Retinal pigment epithelial cell (primary cell): ENCODE measurements around the gene CCDC149.

Source experiments
- DNase-seq: peaks from one replicate; pipeline ENCODE4 v3.0.0-alpha.2; 2010; ENCODE audit warnings: low read depth
- H3K4me3 ChIP-seq: 2 replicates; pipeline ENCODE4 v1.5.1; 2011; ENCODE audit warnings: mild to moderate bottlenecking, low read length, control low read depth, moderate library complexity
- CTCF ChIP-seq: conservative IDR thresholded peaks from 2 replicates; pipeline ENCODE4 v1.5.1; 2011; ENCODE audit warnings: low read depth, low read length, control low read depth, inconsistent platforms

CCDC149 gene

GRCh38 chr4:24800325-24800895 is 112.4 kb downstream of the CCDC149 start:
- no peak for TF ChIP-seq CTCF
- peak overlapping the region; percentile 10 for H3K4me3 ChIP-seq
- DNase-seq, result no peak

DNA sequence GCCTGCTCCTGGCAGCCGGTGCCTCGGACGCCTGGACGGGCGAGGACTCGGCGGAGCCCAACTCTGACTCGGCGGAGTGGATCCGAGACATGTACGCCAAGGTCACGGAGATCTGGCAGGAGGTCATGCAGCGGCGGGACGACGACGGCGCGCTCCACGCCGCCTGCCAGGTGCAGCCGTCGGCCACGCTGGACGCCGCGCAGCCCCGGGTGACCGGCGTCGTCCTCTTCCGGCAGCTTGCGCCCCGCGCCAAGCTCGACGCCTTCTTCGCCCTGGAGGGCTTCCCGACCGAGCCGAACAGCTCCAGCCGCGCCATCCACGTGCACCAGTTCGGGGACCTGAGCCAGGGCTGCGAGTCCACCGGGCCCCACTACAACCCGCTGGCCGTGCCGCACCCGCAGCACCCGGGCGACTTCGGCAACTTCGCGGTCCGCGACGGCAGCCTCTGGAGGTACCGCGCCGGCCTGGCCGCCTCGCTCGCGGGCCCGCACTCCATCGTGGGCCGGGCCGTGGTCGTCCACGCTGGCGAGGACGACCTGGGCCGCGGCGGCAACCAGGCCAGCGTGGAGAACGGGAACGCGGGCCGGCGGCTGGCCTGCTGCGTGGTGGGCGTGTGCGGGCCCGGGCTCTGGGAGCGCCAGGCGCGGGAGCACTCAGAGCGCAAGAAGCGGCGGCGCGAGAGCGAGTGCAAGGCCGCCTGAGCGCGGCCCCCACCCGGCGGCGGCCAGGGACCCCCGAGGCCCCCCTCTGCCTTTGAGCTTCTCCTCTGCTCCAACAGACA is 113.1 kb downstream of the CCDC149 start:
- no peak for DNase-seq
- no peak overlapping the region for H3K4me3 ChIP-seq
- no peak for TF ChIP-seq CTCF

DNA sequence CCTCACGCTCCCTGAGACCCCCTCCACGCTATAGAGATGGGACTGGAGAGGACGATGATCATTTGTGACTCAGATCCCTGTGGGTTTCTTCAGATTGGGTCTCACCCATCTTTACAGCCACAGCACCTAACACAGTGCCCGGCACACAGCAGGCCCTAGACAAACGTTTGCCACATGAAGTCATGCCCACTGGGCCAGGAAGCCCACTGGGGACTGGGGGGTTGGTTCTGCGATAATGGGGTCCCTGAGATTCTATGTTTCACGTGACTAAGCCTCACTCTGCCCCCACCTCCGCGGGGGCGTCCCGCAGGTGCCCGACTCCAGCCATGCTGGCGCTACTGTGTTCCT is 113.7 kb downstream of the CCDC149 start:
- no peak for DNase-seq
- TF ChIP-seq CTCF, result no peak
- H3K4me3 ChIP-seq, result no peak overlapping the region

DNA sequence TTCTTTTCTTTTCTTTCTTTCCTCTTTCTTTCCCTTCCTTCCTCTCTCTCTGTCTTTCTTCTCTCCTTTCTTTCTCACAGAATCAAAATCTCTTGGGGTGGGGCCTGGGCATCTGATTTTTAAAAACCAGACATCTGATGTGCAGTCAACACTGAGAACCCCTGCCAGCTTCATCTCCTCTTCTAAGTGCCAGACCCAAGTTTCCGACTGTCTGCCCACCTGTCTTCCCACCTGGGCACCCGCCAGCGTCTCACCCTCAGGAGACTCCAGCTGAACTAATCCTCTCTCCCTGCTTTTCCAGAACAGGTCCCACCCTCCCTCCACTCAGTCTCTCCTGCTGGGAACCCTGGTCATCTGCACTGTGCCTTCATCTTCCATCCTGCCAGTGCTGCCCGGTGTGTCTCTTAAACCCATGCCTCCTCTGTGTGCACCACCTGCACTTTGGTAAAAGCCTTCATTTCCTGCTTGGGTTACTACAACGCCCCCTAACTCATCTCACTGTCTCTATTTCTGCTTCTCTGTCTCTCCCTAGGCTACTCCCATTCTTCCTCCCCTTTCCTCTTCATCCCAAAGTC is 114.7 kb downstream of the CCDC149 start:
- H3K4me3 ChIP-seq, result no peak overlapping the region
- TF ChIP-seq CTCF, result no peak
- no peak for DNase-seq

DNA sequence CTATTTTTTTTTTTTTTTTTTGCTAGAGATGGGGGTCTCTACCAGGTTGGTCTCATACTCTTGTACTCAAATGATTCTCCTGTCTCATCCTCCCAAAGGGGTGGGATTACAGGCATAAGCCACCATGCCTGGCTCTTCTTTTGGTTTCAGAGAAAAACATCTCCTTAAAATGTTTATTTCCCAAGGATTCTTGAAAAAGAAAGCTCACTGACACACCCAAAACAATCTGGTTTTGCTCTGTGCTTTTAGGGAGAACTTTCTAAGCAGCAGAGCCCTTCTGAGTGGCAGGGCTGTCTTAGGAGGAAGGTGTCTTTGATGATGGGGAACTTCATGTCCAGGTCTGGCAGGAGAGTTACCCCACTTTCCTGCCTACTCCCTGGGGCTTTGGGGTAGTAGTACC is 116.2 kb downstream of the CCDC149 start:
- no peak for TF ChIP-seq CTCF
- H3K4me3 ChIP-seq, result no peak overlapping the region
- no peak for DNase-seq

- DNase-seq, result no peak
- peak overlapping the region; percentile 25 for H3K4me3 ChIP-seq
- TF ChIP-seq CTCF, result no peak
These were observed 117.0 kb downstream of the CCDC149 start for GRCh38 chr4:24795666-24796381.
